RWPE1 (cell line): ENCODE results near the gene ANKRD49.

Source experiments
- CTCF ChIA-PET: fragments of 350-600 bp; sonication (Branson Sonifier 250); formaldehyde crosslinking; extraction: SDS; loops from one replicate; lab custom pipeline; 2021; lab: Yijun Ruan, JAX
- POLR2A ChIA-PET: fragments of 400-600 bp; formaldehyde crosslinking; extraction: SDS; loops from one replicate; lab custom pipeline; 2020; ENCODE audit warnings: antibody characterized with exemption; ENCODE audit not compliant: low non-redundant PET; lab: Yijun Ruan, JAX
- DNase-seq: peaks from one replicate; pipeline ENCODE4 v3.0.0; 2012; ENCODE audit warnings: low spot score
- H3K27ac ChIP-seq: fragments of 450-650 bp; 2 replicates; pipeline ENCODE4 v1.5.1; 2017
- CTCF ChIP-seq: fragments of 450-650 bp; conservative IDR thresholded peaks from 2 replicates; pipeline ENCODE4 v1.5.1; 2017; ENCODE audit warnings: low read depth, mild to moderate bottlenecking

ANKRD49 gene

DNA sequence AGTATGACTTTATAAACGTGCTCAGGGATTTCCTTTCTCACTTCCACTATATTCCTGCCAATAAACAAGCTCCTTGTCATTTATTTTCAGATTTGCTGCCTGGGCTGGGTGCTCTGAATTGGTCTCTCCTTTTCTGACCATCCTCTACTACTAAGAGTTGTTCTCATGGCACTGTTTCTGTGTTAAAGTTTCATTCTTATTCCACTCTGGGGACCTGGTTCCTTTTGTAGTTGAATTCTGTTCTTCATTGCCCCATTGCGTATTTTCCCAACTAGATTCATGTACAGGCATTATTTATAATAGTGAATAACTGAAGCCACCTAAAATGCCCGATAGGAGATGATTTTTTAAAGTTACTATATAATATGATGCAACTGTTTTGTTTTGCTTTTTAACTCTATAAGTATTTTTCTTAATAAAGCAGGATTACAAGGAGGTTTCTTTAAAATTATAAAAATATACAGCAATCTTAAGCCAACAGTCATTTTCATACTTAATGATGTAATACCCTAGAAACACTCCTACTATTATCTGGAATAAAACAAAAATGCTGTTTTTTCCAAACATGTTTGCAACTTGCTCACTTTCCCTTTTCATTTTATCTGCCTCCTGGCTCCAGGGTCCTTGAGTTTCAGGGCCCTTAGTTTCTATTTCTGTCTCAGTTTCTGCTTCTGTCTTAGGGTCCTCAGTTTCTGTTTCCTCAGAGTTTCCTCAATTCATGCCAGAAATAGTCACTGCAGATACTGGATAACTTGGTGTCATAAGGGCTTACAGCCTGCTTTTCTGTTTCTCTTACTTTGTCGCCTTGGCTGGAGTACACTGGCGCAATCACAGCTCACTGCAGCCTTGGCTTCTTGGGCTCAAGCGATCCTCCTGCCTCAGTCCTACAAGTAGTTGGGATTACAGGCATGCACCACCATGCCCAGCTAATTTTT is 40.2 kb downstream of the ANKRD49 start:
- POLR2A ChIA-PET, result no interaction called here

DNA sequence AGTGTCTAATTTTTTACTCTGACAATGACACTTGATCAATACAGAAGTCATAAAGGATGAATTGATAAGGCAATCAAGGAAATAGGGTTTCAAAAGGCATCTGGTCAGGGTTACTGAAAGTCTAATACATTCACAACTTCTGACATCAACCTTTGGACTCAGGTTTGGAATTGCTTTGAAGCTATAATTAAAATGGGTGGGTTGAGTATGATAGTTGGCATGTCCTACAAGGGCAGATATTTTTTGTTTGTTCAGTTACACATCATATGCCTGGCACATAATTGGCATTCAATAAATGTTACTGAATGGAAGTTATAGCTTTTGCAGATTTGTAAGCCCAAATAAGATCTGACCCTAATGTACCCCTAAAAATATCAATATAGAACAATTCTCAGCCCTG is 42.6 kb downstream of the ANKRD49 start:
- TF ChIP-seq CTCF, result no peak
- no peak overlapping the region for H3K27ac ChIP-seq
- ChIA-PET CTCF (no interaction called here), POLR2A (no interaction called here)
- no peak for DNase-seq

More for the DNA sequence above, 40.2 kb downstream of the ANKRD49 start:
- CTCF ChIA-PET, result no interaction called here
- no peak for DNase-seq
- H3K27ac ChIP-seq, result no peak overlapping the region
- TF ChIP-seq CTCF, result no peak

DNA sequence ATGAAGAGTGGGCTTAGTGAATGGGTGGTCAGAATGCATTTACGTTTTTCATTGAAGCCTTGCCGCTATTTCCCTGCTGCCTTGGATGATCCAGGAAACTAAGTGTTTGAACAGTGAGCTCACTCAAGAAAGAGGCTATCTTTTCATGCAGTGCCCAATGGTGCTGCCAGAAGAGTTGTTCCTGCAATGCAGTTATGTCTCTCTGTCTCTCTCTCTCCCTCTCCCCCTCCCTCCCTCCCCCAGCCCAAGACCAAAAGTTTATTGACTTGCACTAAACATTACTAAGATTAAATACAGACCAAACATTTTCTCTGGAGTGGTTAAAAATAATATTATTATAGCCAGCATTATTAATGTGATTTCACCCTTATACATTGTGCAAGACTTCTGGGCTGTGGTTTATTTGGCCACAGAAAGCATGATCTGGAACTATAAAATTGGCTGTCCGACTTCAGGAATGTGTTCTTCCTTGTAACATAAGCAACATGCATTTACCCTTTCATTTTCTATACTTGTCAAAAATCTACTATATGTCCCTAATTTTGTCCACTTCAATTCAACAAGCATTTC is 43.3 kb downstream of the ANKRD49 start:
- no peak overlapping the region for H3K27ac ChIP-seq
- ChIA-PET CTCF (no interaction called here), POLR2A (no interaction called here)
- DNase-seq, result no peak
- no peak for TF ChIP-seq CTCF

DNA sequence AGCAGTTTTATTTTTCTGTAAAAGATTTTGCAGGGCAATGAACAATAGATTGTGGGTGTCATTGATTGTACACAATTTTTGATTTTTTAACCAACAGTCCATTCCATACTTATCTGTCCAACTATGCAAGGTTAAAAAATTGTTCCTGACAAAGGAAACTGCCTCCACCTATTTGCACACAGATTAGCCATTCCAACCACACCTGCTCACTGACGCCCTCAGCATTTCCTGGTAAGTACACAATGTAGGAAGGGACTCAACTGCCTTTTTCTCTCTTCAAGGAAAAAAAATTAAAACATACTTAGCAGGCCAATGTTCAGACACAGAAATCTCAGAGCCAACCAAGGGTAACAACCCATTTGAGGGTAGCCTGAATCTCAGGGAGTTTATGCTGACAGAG is 45.6 kb downstream of the ANKRD49 start:
- no peak for DNase-seq
- ChIA-PET CTCF (interaction anchor here (1.0 kb wide), 1 partner anchor 19 kb away, joined by 4 read pairs; no protein-coding TSS in a partner anchor), POLR2A (no interaction called here)
- TF ChIP-seq CTCF, result no peak
- no peak overlapping the region for H3K27ac ChIP-seq

DNA sequence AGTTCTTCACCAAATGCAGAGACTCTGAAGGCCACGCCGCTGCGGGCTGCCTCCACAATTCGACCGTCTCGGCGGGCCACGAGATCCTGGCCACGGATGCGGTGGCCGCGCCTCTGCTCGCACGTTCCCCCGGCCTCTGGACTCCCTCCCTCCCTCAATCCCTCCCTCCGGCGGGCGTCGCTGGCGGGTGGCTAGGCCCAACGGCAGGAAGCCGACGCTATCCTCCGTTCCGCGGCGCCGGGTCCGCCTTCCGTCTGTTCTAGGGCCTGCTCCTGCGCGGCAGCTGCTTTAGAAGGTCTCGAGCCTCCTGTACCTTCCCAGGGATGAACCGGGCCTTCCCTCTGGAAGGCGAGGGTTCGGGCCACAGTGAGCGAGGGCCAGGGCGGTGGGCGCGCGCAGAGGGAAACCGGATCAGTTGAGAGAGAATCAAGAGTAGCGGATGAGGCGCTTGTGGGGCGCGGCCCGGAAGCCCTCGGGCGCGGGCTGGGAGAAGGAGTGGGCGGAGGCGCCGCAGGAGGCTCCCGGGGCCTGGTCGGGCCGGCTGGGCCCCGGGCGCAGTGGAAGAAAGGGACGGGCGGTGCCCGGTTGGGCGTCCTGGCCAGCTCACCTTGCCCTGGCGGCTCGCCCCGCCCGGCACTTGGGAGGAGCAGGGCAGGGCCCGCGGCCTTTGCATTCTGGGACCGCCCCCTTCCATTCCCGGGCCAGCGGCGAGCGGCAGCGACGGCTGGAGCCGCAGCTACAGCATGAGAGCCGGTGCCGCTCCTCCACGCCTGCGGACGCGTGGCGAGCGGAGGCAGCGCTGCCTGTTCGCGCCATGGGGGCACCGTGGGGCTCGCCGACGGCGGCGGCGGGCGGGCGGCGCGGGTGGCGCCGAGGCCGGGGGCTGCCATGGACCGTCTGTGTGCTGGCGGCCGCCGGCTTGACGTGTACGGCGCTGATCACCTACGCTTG is 50.2 kb downstream of the ANKRD49 start, which contains the start of gene FUT4:
FUT4 (plus strand) TSS at position 227 of the 951 bp plus-strand sequence; CDS start at position 440, 213 bp downstream.
- ChIA-PET CTCF (interaction anchor here (0.6 kb wide), 1 partner anchor 241 kb away, joined by 3 read pairs; no protein-coding TSS in a partner anchor), POLR2A (interaction anchor here (0.6 kb wide), 1 partner anchor 18 kb away, joined by 3 read pairs; no protein-coding TSS in a partner anchor)
- no peak for TF ChIP-seq CTCF
- peak; percentile 81 for DNase-seq
- peak within 1 kb of the TSS; percentile 93 for H3K27ac ChIP-seq
